EH (cell line): Measurements from ENCODE around the gene RNF25.

ENCODE experiments used
- DNase-seq: peaks from one replicate; pipeline ENCODE4 v3.0.0-alpha.2; 2015; ENCODE audit warnings: low read depth

RNF25 gene

DNA sequence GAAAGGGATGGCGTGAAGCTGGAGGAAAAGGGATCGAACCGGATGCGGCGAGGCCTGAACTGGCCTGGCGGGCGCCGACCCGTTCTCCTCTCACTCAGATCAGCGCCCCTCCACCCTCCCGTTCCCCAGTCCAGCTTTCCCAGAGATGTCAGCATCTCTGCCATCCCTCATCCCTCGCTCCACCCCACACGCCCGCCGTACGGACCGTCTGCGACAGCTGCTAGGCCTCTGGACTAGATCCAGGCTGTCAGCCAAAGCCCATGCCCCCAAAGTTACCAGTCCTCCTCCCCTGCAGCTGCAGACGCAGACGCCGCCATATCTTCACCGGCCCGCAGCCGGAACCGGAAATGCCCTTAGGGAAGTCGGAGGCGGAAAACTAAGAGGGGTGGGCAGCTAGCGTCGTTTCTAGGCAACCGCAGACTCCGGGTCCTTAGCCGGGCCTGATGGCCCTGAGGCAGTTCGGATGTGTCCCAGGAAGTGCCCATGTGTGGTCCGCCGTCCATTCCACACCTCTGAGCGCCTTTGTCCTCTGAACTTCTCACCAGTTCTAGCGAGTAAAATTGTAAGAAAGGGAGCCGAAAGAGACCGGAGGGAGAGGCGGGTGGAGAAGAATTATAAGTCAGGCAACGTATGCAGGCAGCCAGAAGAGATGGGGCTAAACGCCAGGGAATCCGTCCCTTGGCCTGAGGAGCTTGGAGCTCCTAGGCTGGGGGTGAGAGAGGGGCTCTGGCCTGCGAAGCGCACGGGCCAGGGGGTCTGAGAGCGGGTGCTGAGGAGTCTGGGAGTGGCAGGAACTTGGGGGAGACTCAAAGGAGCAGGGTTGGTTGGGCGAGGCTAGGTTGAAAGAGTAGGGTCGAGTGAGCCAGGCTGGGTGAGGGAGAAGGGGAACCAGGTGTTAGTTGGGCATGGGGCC lies at the start of gene RNF25, which contains the start of gene STK36:
Gene RNF25 (minus strand): TSS at position 349 of the 913 bp plus-strand sequence. CDS start 32 bp downstream, at position 317.
Gene STK36 (plus strand): TSS at position 433 of the 913 bp plus-strand sequence. CDS start 744 bp downstream, outside the sequence.
- peak; percentile 94 for DNase-seq

DNA sequence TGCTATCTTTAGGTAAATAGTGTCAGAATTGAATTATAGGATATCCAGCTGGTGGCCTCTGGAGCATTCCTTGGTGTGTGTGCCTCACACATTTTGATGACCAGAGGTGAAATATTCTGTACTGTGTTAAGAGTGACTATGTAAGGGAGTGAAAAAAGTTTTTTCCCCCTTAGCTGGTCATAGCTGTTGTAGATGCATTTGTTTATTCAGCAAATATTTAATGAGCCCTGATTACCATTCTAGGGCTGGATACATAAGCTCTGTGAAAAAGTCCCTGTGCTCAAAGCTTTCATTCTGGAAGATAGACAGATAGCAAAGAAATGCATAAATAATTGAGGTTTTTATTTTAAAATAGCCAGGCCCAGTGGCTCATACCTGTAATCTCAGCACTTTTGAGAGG lies 49.7 kb upstream of the RNF25 start:
- no peak for DNase-seq

DNA sequence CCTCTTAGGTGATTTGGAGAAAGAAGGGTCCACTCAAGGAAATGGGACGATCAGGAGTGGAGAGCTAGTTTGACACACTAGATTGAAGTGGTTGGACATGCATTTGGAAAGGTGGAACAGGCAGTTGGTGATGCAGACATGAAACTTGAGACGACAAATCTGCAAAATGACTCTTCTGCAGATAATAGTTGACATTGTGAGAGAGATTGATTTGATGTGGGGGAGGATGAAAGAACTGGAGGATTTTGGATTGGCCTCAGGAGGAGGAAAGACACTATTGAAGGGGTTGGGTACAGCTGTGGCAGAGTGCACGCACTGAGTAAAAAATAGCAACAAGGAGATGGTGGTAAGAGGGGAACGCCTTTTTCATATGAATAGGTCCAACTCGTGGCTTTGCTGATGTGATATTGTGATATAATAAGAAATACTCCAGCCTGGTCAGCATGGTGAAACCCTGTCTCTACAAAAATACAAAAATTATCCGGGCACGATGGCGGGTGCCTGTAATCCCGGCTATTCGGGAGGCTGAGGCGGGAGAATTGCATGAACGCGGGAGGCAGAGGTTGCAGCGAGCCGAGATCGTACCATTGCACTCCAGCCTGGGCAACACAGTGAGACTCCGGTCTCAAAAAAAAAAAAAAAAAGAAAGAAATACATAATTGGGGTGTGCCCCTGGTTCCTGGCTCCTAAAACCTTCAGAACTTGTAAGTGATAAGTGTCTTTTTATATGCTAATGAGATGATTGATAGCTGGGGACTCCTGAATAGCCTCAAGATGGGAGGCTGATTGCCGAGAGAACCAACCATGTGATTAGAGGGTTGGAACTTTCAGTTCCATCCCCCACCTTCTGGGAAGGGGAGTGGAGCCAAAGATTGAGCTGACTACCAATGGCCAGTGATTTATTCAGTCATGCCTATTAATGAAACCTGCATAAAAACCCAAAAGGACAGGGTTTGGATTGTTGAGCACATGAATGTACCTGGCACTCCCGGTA lies 48.5 kb upstream of the RNF25 start:
- no peak for DNase-seq

DNA sequence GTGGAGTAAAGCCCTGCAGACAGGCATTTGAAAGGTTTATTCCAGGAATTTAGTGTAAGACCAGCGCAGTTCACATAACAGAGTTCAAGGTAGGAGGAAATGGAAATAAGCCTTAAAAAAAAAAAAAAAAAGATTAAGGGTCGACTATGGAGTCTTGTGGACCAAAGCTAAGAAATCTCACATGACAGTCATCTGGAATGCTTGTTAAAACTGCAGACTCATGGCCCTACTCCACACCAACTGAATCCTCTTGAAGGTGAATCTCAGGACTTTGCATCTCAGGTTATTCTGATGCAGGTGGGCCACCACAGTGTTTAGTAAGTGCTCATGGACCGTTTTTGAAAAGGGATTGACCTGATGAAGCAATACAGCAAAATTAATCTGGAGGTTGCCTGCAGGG lies 47.7 kb upstream of the RNF25 start:
- no peak for DNase-seq

DNA sequence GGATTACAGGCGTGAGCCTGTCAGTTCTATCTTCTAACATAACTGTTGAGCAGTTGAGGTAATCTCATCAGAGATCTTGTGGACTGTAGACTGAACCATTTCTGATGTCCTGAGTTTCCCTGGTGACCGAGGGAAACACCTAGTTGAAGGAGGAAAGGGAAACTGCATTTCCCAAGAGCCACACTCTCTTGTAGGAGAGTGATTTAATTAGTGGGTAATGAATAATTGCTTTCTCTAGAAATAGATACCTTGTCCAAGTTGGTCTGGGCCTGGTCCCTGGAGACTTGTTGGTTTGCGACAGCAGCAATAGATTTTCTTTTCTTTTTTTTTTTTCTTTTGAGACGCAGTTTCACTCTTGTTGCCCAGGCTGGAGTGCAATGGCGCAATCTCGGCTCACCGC lies 46.3 kb upstream of the RNF25 start:
- no peak for DNase-seq

DNA sequence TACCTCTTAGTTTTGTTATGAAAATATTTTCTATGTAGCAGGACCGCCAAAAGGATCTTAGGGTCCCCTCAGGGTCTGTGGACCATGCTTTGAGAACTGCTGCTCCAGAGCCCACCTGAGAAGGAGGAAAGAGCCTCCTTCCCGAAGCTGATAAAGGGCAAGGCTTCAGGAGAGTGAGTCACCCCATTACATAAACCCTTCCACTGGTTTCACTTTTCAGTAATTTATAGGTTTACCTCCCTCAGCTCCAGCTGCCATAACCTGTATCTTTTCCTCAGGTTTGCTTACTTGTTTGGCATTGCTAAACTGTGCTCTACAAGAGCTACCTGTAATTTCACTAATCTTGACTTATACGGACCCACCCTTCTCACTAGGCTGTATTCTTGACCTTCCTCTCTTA lies 45.5 kb upstream of the RNF25 start:
- DNase-seq, result peak; percentile 26

DNA sequence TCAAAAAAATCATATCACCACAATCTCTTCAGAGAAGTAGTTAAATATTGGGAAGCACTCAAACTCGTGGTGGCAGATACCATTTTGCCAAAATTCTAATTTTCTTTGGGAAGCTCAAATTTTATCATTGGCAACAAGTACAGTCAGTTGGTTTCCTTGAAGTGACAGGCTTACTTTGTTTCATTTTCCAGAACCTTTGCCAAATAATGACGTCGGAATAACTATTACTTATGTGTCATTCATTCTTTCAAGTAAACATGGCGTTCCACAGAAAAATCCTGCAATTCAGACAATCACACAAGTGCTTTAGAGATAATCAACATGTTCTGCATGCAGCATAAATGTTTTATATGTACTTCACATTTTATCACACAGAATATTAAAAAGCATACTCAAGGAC lies 44.3 kb upstream of the RNF25 start:
- peak; percentile 27 for DNase-seq

GRCh38 chr2:218713922-218714321 lies 42.1 kb upstream of the RNF25 start:
- no peak for DNase-seq

DNA sequence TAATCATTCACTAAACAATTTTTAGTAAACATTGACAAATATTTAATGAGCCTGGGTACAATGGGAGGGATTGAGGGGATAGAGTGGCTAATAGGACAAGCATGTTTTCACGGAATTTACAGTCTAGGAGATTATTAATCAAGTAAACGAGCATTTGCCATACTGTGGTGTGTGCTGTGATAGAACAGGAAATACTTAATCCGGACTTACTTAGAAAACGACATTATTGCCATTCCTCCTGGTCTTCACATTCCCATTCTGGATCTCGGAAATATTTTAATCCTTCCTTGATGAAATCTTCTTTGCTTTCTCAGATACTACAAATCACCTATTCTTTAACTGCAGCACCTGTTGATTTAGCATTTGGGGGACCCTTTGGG lies 39.7 kb upstream of the RNF25 start:
- peak; percentile 61 for DNase-seq

GRCh38 chr2:218710687-218711549 lies 39.1 kb upstream of the RNF25 start, which contains the start of gene TTLL4:
Gene TTLL4 (plus strand): TSS chr2:218710835. CDS start chr2:218737677, 26,842 bp downstream.
- peak; percentile 97 for DNase-seq

DNA sequence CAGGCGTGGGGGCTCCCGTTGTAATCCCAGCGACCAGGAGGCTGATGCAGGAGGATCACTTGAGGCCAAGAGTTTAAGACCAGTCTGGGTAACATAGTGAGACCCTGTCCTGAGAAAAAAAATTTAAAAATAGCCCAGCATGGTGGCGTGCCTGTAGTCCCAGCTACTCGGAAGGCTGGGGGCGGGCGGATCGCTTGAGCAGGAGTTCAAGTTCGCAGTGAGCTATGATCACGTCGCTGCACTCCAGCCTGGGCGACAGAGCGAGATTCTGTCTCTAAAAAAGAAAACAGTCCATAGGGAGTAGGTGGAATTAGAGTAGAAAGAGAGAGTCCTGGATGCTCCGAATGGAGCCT lies 38.5 kb upstream of the RNF25 start:
- no peak for DNase-seq

- no peak for DNase-seq
These were observed 38.1 kb upstream of the RNF25 start for GRCh38 chr2:218709908-218710307.

- no peak for DNase-seq
These were observed 36.3 kb upstream of the RNF25 start for GRCh38 chr2:218708086-218708485.

- DNase-seq, result no peak
These were observed 31.5 kb upstream of the RNF25 start for GRCh38 chr2:218703341-218703740.

DNA sequence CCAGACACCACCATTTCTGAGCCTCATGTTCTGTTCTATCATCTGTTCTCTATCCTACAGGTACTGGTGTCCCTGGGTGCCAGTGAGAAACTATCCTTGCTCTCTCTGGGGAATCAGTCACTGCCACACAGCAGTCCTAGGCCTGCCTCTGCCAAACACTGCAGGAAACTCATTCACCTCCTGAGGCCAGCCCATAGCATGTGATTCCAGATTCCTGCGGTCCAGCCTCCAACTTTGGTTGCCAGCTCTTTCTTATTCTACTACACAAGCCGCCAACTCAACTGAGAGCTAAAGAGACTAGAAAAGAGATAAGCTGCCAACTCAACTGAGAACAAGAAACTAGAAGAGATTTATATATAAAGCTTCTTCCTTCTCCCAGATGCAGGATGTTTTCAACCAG lies 30.0 kb upstream of the RNF25 start:
- peak; percentile 23 for DNase-seq

DNA sequence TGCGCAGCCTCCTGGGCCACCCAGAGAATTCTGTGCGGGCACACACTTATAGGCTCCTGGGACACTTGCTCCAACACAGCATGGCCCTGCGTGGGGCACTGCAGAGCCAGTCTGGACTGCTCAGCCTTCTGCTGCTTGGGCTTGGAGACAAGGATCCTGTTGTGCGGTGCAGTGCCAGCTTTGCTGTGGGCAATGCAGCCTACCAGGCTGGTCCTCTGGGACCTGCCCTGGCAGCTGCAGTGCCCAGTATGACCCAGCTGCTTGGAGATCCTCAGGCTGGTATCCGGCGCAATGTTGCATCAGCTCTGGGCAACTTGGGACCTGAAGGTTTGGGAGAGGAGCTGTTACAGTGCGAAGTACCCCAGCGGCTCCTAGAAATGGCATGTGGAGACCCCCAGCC lies 27.1 kb upstream of the RNF25 start:
- DNase-seq, result no peak

- peak; percentile 51 for DNase-seq
These were observed 22.8 kb upstream of the RNF25 start for GRCh38 chr2:218694405-218695145.

DNA sequence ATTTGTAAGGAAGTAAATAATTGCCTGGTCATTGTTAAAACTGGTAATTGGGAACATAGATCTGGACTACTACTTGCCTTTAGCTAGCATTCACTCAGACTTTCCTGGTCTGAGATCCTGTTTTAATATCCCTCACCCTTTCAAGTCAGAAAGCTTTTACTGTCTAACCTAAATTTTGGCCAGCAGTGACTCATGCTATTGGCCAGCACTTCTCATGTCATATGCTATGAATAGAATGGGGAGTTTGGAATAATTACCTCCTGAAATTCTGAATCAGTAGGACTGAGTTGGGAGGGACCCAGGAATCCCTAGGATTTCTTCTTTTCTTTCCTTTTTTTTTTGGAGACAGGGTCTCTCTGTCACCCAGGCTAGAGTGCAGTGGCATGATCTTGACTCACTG lies 19.4 kb upstream of the RNF25 start:
- peak; percentile 78 for DNase-seq

GRCh38 chr2:218687400-218688060 lies 15.7 kb upstream of the RNF25 start:
- peak; percentile 81 for DNase-seq

GRCh38 chr2:218680061-218680460 lies 8.3 kb upstream of the RNF25 start:
- no peak for DNase-seq
